HG03039 (cell line): ENCODE data around the gene CRIP2.

Experiments
- ATAC-seq: cut with Tn5 transposase; IDR thresholded peaks from one replicate; pipeline ENCODE4 v1.9.1; 2021; ENCODE audit warnings: mild to moderate bottlenecking, moderate library complexity; ENCODE audit not compliant: unreplicated experiment

Gene CRIP2

DNA sequence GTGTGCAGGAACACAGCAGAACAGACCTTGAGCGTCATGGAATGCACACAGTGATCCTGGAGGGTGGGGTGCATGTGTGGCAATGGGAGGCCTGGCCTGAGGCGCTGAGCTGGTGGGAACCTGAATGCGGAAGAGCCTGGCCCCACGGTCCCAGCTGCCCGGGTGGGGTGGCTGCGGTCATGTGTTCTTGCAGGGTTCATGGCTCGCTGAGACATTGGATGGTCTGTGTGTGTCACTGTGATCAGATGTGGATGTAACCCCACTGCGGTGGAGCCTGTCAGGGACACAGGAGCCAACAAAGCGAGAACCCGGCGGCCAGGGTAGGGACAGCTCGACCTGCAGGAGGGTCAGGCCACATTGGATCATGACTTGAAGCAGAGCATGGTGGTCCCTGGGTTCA is 31.8 kb upstream of the CRIP2 start:
- no peak for ATAC-seq

DNA sequence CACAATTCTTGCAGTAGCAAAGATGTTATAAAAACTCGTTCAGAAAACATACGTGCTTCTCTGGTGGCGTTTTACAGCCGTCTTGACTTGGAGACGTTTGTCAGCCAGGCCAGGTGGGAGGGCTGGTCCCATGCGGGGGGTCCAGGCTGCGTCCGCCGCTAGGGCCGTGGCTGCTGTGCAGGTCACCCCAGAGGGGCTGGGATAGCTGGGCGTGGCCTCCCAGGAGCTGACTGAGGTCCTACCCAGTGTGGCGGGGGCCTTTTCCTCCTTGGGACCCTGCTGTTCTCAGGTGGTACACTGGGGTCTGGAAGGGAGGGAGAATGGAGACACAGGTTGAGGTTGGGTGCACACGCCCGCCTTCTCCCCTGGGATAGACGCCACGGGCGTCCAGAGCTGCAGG is 29.8 kb upstream of the CRIP2 start:
- ATAC-seq, result no peak

DNA sequence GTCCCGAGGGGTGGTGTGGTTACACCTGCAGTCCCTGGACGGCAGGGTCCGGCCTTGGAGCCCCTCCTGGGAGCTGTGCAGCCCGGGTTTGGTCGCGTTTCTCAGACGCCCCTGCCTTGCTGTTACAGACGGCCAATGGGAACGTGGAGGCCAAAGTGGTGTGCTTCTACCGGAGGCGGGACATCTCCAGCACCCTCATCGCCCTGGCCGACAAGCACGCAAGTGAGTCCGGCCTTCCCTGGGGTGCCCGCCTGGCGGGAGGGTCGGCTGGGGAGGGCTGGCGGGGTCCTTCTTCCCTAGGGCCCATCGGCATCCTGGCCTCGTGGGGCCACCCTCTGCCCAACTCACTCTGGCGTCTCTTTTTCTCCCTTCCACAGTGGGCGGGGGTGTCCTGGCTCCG is 29.3 kb upstream of the CRIP2 start:
- ATAC-seq, result no peak

DNA sequence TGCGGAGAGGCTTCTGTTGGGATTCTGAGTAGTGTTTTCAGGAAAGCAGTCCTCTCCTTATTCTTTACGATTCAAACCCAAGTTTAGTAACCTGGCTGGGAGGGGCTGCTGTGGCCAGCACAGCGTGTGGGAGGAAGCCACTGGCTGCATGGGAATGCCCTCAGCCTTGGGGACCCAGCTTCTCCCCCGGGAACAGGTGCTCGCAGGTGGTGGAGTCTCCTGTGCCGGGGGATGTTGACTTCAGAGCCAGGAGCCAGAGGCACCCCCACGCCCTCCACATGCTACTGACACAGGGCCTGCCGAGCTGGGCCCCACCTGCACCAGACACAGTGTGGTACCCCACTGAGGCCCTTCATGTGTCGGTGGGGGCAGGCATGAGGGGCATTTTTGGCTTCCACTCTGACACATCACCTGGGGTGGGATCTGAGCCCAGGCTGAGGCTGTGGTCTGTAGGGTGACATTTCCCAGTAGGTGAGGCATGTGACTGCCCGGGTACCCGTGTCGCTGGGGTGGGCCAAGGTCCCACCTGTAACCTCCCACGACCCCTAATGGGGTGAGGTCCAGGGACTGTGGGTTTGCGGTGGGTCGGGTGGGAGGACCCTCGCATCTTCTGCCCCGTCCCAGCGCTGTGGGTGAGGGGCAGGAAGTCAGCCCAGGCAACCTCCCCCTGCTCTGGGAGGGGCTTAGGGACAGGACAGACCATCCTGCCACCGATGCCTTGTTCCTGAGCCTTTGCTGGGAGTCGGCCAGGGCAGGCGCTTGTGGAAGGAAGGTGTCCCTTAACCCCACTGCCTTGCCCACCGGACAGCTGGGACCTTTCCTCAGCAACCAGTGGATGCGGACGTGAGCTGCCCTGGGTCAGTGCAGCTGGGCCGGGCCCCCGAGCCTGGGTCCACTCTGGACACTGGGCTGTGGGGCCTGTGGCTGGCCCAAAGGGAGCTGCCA is 28.4 kb upstream of the CRIP2 start:
- ATAC-seq, result no peak

DNA sequence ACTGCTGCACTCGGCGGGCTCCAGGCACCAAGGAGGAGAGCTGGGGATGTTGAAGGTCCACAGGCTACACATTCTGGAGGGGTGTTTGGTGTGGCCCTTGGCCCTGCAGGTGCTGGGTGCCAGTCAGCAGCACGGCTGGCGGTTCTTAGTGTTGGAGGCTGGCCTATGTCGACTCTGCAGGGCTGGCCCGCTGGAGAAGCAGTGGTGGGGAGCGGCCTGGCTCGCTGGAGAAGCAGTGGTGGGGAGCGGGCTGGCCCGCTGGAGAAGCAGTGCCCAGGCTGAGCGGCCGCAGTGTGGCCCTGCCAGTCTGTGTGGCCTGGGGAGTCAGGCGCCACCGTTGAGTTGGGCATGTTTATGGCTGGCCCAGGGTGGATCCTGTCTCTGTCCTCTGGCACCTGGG is 27.6 kb upstream of the CRIP2 start:
- no peak for ATAC-seq

DNA sequence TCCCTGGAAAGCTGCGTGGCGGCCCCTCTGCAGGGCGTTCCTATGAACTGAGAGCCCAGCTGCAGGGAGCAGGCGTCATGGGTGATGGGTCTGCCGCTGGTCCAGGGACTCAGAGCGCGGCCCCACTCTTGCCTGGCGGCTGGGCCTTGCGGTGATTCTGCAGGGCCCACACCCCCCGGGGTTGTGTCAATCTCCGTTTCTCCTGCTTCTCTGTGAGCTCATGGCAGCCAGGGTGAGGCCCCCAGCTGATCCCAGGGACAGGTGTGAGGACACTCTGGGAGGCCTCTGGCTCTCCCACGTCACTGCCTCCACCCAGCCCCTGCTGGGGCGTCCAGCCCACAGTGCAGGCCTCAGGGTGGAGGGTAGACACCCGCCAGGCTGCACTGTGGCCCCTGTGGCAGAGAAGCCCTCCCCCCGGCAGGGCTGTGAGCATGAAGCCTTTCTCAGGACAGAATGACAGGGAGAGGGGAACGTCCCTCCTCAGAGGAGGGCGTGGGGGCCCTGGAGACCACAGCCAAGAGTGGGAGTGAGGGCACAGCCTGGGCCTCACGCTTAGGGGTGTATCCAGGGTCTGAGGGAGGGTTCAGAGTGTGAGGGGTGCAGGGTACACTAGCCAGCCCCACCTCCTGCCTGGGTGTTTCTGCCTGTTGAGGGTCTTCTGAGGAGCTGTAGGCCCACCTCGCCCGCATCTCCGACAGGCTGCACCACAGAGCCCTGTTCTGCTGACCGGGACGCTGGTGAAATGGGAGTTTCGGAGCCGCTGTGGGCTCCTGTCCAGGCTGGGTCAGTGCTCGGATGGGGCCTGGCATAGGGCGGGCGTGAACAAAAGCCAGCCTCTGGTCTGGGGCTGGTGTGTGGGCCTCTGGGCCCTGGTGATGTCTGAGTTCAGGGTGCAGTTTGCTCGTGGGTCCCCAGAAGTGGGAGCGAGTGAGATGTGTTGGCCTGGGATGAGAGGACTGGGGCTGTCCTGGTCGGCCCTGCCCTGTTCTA is 26.7 kb upstream of the CRIP2 start:
- ATAC-seq, result no peak

DNA sequence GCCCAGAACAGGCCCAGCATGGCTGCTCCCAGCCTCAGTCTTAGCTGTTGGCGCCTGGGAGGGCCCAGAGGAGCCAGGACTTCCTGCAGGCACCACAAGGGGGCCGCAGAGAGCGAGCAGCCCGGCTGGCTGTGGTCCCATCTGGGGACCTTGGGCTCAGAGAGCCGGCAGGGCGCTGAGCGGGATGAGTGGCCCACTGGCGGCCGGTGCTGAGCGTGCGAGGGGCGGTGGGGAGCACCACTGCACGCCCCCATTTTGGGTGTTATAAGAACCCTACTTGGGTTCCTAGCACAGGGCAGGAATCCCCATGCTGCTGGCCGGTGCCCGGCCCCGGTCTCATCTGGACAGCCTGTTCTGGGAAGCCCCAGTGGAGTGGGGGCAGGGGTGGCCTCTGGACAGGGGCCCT is 25.9 kb upstream of the CRIP2 start:
- no peak for ATAC-seq

DNA sequence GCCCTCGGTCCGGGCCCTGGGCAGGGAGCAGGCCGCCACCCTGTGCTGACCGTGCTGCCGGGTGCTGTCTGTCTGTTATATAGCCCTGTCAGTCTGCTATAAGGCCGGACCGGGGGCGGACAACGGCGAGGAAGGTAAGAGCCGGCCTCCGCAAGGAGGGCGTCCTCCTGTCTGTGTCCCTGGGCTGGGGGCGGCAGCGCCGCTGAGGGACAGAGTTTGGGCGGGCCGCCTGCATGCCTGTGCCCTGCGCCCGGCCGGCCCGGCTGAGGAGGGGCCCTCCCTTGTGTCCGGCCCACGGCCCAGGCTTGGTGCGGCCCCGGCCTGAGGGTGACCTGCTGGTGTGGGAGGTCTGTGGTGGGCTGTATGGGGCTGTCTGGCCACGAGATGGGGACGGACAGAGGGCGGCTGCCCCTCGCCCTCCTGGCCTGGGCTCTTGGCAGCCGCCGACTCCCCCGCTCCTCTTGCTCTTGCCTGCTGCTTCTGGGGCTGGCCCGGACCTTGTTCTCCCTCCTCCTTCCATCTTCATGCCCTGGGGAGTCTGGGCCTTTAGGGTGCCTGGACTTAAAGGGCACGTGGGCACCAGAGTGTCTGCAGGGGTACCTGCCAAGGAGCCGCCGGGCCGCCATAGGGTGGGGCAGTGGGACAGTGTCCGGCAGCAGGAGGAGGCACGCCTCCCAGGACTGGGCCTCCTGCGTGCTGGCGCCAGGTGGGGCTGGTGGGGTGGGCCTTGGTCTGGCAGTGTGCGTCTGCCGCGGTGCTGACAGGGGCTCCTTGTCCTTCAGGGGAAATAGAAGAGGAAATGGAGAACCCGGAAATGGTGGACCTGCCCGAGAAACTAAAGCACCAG is 25.1 kb upstream of the CRIP2 start:
- ATAC-seq, result no peak

DNA sequence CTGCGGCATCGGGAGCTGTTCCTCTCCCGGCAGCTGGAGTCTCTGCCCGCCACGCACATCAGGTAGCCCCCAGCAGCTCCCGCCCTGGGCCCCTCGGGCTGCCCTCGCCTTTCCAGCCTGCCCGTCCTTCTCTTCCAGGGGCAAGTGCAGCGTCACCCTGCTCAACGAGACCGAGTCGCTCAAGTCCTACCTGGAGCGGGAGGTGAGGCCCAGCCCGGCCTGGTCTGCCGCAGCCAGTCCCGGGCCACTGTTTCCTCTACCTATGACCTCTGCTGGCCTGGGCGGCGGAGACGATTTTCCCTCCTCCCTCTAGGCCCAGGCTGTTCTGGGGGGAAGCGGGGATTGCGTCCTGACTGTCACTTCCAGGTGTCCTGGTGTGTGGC is 24.5 kb upstream of the CRIP2 start:
- no peak for ATAC-seq

DNA sequence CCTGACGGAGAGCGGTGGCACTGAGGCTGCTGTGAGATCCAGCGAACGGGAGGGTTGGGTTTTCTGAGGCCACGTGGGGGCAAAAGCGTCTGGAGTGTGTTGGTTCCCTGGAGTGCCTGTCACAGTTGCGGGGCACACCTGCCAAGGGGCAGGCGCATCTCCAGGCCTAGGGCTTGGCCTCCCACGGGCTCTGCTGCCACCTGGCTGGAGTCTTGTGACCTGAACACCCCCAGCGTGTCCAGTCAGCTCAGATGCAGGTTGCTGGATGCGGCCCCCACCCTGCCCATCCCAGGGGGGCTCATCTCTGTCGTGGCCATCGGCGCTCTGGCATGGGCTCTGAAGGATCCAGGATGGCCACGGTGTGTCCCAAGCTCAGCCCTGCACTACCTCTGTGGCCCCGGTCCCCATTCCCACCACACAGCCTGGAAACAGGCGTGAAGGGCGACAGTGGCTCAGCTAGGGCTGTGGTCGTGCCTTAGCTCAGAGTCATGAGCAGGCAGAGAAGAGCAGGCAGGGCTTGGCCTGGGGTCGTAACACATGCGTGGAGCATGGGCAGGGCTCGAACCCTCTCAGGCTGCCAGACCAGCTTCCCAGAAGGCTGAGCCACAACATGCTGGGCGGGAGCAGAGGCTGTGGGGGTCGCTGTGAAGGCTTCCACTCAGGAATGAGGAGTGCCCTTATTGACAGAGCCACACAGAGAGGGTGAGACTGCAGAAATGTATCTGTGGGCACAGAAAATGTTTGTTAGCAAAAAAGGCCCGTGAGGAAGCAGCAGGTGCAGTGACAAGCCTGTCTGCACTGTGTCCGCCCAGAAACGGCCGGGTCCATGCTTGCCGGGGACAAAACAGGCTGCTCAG is 23.5 kb upstream of the CRIP2 start:
- no peak for ATAC-seq

DNA sequence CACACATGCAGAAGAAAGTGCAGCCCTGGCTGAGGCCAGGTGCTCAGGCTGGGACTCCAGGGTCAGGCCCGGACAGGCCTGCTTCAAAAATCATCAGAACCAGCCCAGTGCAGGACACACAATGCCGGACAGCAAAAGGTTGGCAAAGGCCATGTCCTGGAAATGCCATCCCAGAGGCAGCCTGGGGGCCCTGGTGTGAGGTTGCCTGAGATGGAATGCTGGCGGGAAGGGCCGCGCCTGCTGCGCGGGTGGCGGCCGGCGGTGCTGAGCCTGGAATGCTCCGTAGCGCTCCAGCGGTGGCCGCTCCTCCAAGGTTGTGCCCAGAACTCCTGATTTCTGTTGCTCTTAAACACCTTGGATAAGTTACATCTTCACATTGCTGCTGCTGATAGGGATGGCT is 21.7 kb upstream of the CRIP2 start:
- no peak for ATAC-seq

DNA sequence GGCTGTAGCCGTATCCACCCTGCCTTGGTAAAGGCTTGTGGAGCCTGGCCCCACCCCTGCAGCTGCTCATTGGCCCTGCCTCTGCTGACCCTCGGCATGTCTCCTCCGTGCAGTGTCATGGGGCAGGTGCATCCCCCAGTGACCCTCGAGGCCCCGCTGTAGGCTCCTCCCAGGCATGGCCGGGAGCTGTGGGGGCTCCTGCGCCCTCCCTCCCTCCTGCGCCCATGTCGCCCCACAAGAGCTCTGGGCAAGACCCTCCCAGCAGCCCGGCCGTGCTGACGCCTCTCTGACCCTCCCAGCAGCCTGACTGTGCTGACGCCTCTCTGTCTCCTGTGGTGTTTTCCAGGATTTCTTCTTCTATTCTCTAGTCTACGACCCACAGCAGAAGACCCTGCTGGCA is 20.8 kb upstream of the CRIP2 start:
- ATAC-seq, result no peak

DNA sequence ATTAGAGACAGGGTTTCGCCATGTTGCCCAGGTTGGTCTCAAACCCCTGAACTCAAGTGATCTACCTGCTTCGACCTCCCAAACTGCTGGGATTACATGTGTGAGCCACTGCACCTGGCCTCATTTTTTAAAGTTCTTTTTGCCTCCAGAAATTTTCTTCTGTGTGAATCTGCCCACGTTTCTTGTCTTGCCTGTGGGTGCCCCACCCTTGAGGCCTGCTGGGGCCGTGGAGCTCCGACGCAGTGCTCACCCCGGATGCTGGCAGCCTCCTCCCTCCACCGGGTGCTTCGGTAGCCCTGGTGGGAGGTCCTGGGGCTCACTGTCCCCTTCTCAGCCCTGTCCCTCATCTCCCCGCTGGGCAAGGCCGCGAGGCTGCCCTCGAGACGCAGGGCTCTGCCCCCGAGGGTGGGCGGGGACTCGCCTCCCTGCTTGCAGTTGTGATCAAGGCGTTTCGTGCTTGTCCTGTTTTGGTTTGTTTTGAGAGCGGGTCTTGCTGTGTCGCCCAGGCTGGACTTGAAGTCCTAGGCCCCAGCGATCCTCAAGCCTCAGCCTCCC is 19.5 kb upstream of the CRIP2 start:
- no peak for ATAC-seq

DNA sequence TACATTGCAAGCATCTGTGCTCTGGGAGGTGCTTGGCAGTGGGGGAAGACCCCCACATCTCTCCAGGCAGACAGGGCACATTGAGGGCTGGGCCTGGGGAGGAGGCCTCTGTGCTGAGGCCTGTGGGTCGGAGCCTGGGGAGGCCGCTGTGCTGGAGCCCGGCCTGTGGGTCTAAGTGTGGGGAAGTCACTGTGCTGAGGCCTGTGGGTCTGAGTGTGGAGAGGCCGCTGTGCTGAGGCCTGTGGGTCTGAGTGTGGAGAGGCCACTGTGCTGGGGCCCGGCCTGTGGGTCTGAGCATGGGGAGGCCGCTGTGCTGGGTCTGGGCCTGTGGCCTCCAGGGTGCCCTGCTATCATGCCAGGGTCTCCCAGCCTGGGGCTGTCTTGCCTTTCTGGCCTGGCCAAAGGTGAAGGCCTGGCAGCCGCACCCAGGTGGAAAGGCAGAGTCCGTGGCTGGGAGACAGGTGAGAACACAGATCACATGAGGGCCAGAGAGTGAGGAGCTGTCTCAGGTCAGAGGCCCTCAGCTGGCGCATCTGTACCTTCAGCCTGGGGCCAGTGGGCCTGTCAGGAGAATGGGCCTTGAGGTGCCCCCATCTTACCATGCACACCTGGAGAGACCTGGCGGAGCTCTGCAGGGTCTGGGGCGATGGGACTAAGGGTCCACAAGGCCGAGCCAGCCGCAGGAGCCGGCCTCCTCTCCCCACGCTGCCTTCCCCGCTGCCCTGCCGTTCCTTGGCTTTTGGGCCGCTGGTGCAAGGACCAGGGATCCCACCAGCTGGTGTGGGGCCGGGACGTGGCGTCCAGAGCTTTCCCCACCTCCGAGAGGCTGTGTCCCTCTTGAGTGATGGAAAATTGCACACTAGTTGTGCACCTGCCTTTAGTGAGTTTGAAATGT is 18.6 kb upstream of the CRIP2 start:
- no peak for ATAC-seq

DNA sequence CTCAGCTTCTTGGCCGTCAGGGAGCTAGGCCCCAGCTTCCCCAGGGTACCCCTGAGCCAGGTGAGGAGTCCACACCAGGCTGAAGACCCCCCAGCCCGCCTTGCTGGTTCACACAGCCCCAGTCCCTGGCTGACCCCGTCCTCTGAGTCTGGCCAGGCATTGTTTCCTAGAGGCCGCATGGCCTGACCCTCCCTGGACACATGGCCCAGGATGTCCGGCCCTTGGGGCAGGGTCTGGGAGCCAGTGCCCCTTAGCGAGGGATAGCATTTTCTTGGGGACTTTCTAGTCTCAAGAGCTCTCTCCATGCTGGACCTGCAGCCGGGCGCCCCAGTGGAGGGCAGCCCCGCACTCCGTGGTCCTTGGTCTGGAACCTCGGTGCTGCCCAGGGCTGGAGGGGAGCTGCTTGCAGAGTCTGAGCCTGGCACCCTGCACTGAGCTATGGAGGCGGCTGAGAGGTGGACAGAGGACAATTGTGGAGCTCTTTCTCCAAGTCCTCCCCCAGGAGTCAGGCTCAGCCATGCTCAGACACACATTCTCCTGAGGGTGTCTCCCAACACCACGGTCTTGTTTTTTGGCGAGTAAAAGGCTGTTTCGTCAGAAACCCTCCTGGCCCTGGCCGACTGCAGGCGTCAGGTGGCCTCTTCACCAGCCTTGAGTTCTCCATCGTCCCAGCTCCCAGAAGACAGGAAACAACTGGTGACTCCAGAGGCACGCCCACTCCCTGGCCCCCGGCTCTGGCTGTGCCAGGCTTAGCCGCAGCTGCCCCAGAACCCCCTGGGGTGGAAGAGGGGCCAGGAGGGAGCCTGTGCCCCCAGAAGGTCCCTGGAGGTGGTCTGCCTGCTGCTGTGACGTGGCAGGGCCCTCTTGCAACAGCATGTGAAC is 17.6 kb upstream of the CRIP2 start:
- ATAC-seq, result no peak

DNA sequence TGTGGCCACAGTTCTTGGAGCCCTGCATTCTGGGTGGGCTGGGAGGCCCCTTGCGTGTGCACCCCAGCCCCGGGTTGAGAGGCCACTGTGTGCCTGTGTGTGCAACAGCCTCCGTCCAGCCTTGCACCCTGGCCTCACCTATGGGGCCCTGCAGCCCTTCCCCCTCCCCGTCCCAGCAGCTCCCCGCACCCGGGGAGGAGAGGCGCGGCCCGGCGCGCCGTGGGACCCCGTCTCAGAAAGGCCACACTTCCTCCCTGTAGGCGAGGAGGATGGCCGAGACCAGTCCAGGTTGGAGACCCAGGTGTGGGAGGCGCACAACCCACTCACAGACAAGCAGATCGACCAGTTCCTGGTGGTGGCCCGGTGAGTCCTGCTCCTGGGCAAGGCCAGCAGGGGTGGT is 16.6 kb upstream of the CRIP2 start:
- no peak for ATAC-seq

DNA sequence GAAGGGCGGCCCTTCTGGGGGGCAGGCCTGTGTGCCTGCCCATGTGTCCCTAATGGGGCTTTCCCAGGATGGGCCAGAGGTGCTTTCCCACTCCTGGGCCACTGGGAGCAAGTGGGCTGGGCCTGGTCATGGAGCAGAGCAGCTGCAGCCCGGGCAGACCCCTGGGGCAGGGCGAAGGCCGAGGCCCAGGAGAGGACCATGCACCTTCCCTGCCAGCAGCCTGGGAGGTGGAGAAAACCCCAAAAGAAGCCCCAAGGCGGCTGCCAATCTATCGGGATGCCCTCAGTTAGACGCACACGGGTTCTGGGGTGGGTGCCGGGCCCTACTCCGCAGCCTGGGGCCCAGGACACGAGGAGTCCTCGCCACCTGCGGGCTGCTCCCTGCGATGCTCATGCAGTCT is 16.1 kb upstream of the CRIP2 start:
- no peak for ATAC-seq

DNA sequence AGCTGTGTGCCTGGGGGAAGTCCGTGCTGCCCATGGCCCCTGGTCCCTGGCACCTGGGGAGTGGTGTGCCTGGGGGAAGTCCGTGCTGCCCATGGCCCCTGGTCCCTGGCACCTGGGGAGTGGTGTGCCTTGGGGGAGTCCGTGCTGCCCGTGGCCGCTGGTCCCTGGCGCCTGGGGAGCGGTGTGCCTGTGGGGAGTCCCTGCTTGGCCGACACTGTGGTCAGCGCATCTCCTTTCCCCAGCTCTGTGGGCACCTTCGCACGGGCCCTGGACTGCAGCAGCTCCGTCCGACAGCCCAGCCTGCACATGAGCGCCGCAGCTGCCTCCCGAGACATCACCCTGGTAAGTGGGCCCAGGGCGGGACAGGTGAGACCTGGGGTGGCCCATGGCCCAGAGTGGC is 14.5 kb upstream of the CRIP2 start:
- no peak for ATAC-seq
